Tibial nerve (tissue), 4 donors: Measurements from ENCODE around the gene ARTN.

Source experiments
- CTCF ChIP-seq, 5 experiments: fragments of 200-600 bp in 3 of 5; fragments of 450-650 bp in 2 of 5; sonication (generic) in 3 of 5; IDR thresholded peaks; one replicate each; pipeline ENCODE4 v1.5.1; 2016 to 2019; ENCODE audit warnings: antibody characterized with exemption in 5 of 5, mild to moderate bottlenecking in 3 of 5, moderate library complexity in 2 of 5
- EP300 ChIP-seq, 2 donors: sonication (generic); formaldehyde crosslinking; IDR thresholded peaks; one replicate each; pipeline ENCODE4 v1.6.1; 2017; ENCODE audit warnings: antibody characterized with exemption in 2 of 2, mild to moderate bottlenecking in 1 of 2

DNA sequence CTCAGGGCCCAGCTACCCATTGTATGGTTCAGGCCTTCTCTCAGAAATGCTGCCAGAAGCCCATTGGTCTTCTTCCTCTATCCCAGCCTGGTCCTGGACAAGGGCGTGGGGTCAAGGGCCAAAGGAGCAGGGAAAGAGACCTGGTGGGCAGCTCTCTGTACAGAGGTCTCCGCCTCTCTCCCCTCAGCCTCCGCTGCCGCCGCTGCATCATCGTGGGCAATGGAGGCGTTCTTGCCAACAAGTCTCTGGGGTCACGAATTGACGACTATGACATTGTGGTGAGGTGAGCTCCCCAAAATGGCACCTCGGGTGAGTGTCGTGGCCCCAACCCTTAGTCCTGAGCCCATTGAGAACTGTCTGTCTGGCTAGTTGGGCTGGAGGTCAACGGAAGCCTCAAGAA lies 34.6 kb upstream of the ARTN start:
- no peak for TF ChIP-seq CTCF (IDR thresholded peaks at IDR 0.05)
- no peak for TF ChIP-seq EP300 (IDR thresholded peaks at IDR 0.05)
